GM21515 (cell line): ENCODE measurements around the gene TXLNA.
A peak's percentile ranks its signal among the peaks of the same experiment; 100 is the strongest.

Source experiments
- ATAC-seq: cut with Tn5 transposase; IDR thresholded peaks from one replicate; pipeline ENCODE4 v1.9.1; 2021; ENCODE audit not compliant: unreplicated experiment

TXLNA gene

GRCh38 chr1:32182060-32182459, 2.6 kb downstream of the TXLNA start:
- ATAC-seq, result no peak

- no peak for ATAC-seq
These were observed 5.2 kb downstream of the TXLNA start for GRCh38 chr1:32184650-32185049.

- no peak for ATAC-seq
These were observed 6.6 kb downstream of the TXLNA start for GRCh38 chr1:32186077-32186476.

- ATAC-seq, result no peak
These were observed 7.0 kb downstream of the TXLNA start for GRCh38 chr1:32186491-32186890.

GRCh38 chr1:32187850-32188249, 8.4 kb downstream of the TXLNA start:
- no peak for ATAC-seq

- ATAC-seq, result no peak
These were observed 12.9 kb downstream of the TXLNA start for GRCh38 chr1:32192220-32192948.

GRCh38 chr1:32194984-32195383, 15.5 kb downstream of the TXLNA start:
- no peak for ATAC-seq

- no peak for ATAC-seq
These were observed 16.1 kb downstream of the TXLNA start for GRCh38 chr1:32195531-32195930.

- ATAC-seq, result no peak
These were observed 16.7 kb downstream of the TXLNA start for GRCh38 chr1:32195972-32196823.

- ATAC-seq, result no peak
These were observed 17.6 kb downstream of the TXLNA start for GRCh38 chr1:32197074-32197473.

GRCh38 chr1:32197837-32198236, 18.4 kb downstream of the TXLNA start:
- no peak for ATAC-seq

GRCh38 chr1:32198237-32199042, 19.0 kb downstream of the TXLNA start:
- ATAC-seq, result no peak

GRCh38 chr1:32199043-32199716, 19.7 kb downstream of the TXLNA start:
- ATAC-seq, result no peak

GRCh38 chr1:32199717-32200072, 20.2 kb downstream of the TXLNA start:
- ATAC-seq, result no peak

GRCh38 chr1:32200226-32201010, 20.9 kb downstream of the TXLNA start, which contains the start of gene CCDC28B:
Gene CCDC28B (plus strand): TSS chr1:32200595. CDS start chr1:32201936, 1,341 bp downstream.
- no peak for ATAC-seq

GRCh38 chr1:32201011-32201855, 21.8 kb downstream of the TXLNA start:
- peak; percentile 37 for ATAC-seq

- ATAC-seq, result no peak
These were observed 25.5 kb downstream of the TXLNA start for GRCh38 chr1:32204943-32205361.

GRCh38 chr1:32205401-32206370, 26.2 kb downstream of the TXLNA start, which contains the start of gene IQCC:
Gene IQCC (plus strand): TSS chr1:32205671. CDS start chr1:32205682, 11 bp downstream.
- ATAC-seq, result peak; percentile 55
